HepG2 (cell line): ENCODE data around the gene DST. TPM values are rescaled to one million over a fixed set of nuclear protein-coding genes. Genes with fewer than 3 reads are reported as not detected.

ENCODE experiments used
- AHDC1 ChIP-seq: sonication (generic); formaldehyde crosslinking; IDR thresholded peaks from 2 replicates; pipeline ENCODE4 v1.5.1; 2020; ENCODE audit warnings: mild to moderate bottlenecking, missing genetic modification reagents, borderline replicate concordance
- AKAP8 ChIP-seq: sonication (generic); formaldehyde crosslinking; IDR thresholded peaks from 2 replicates; pipeline ENCODE4 v1.5.1; 2020; ENCODE audit warnings: mild to moderate bottlenecking, missing genetic modification reagents
- BORCS8-MEF2B ChIP-seq: sonication (generic); formaldehyde crosslinking; IDR thresholded peaks from 2 replicates; pipeline ENCODE4 v1.8.0; 2022; ENCODE audit warnings: mild to moderate bottlenecking, missing genetic modification reagents
- ESRRA ChIP-seq: sonication (generic); formaldehyde crosslinking; IDR thresholded peaks from 2 replicates; pipeline ENCODE4 v1.5.1; 2020; ENCODE audit warnings: mild to moderate bottlenecking, low read depth, missing genetic modification reagents
- GMEB1 ChIP-seq: sonication (generic); formaldehyde crosslinking; IDR thresholded peaks from 2 replicates; pipeline ENCODE4 v1.5.1; 2020; ENCODE audit warnings: missing genetic modification reagents, mild to moderate bottlenecking, borderline replicate concordance
- HMG20B ChIP-seq: conservative IDR thresholded peaks from 2 replicates; pipeline ENCODE4 v1.6.1; 2016; ENCODE audit warnings: missing genetic modification reagents, missing compliant biosample characterization
- HNRNPH1 ChIP-seq: fragments of 200-400 bp; formaldehyde crosslinking; optimal IDR thresholded peaks from 2 replicates; pipeline ENCODE3; 2017; ENCODE audit warnings: mild to moderate bottlenecking, low read depth, low read length
- KLF11 ChIP-seq: IDR thresholded peaks from 2 replicates; pipeline ENCODE4 v1.6.1; 2016; ENCODE audit warnings: missing compliant biosample characterization
- KLF16 ChIP-seq, 2 experiments: sonication (generic) in 1 of 2; formaldehyde crosslinking in 1 of 2; IDR thresholded peaks; 2 replicates each; pipeline versions ENCODE4 v1.6.1 to v1.8.0; 2016 to 2023; ENCODE audit warnings: missing genetic modification reagents in 2 of 2, missing compliant biosample characterization in 1 of 2
- MEIS2 ChIP-seq: sonication (generic); formaldehyde crosslinking; IDR thresholded peaks from 2 replicates; pipeline ENCODE4 v1.9.0; 2021; ENCODE audit warnings: mild to moderate bottlenecking, missing genetic modification reagents
- NBN ChIP-seq: fragments of 450-650 bp; conservative IDR thresholded peaks from 2 replicates; pipeline ENCODE4 v1.6.1; 2017
- YEATS2 ChIP-seq: sonication (generic); formaldehyde crosslinking; IDR thresholded peaks from 2 replicates; pipeline ENCODE4 v1.4.0; 2020; ENCODE audit warnings: missing genetic modification reagents, borderline replicate concordance
- ZFP82 ChIP-seq: sonication (generic); formaldehyde crosslinking; IDR thresholded peaks from 2 replicates; pipeline ENCODE4 v1.5.1; 2020; ENCODE audit warnings: mild to moderate bottlenecking, missing genetic modification reagents, borderline replicate concordance
- ZNF432 ChIP-seq: sonication (generic); formaldehyde crosslinking; IDR thresholded peaks from 2 replicates; pipeline ENCODE4 v1.5.0; 2020; ENCODE audit warnings: missing genetic modification reagents, mild to moderate bottlenecking, borderline replicate concordance
- ZNF562 ChIP-seq: sonication (generic); formaldehyde crosslinking; IDR thresholded peaks from 2 replicates; pipeline ENCODE4 v1.8.0; 2022; ENCODE audit warnings: missing genetic modification reagents, borderline replicate concordance
- ZNF570 ChIP-seq: sonication (generic); formaldehyde crosslinking; IDR thresholded peaks from 2 replicates; pipeline ENCODE4 v1.4.0; 2020; ENCODE audit warnings: mild to moderate bottlenecking, missing genetic modification reagents, borderline replicate concordance
- ZSCAN12 ChIP-seq: sonication (generic); formaldehyde crosslinking; IDR thresholded peaks from 2 replicates; pipeline ENCODE4 v1.9.0; 2021; ENCODE audit warnings: mild to moderate bottlenecking, missing genetic modification reagents
- ZSCAN5A ChIP-seq: sonication (generic); formaldehyde crosslinking; IDR thresholded peaks from 2 replicates; pipeline ENCODE4 v1.8.0; 2022; ENCODE audit warnings: mild to moderate bottlenecking, missing genetic modification reagents, borderline replicate concordance
- polyA plus RNA-seq, 8 experiments: library from polyadenylated mRNA; depleted of rRNA in 3 of 8; stranded (reverse) in 7 of 8; unstranded in 1 of 8; fragments of >200 nt; fragmentation: Illumina TruSeq in 4 of 8; extraction: Trizol in 4 of 8; gene quantifications; 2 replicates each; pipeline versions ENCODE4 v1.2.1 to v1.2.3, GENCODE V29; 2011 to 2016; ENCODE audit warnings: low read depth in 4 of 8, missing spikeins in 1 of 8, mixed read lengths in 1 of 8; ENCODE audit not compliant: insufficient read depth in 1 of 8
- total RNA-seq, 5 experiments: library from RNA; depleted of rRNA; stranded (reverse); fragments of >200 nt; fragmentation: Illumina TruSeq; extraction: Trizol; gene quantifications; 2 replicates each; pipeline ENCODE4 v1.2.3, GENCODE V29; 2016; ENCODE audit warnings: low read depth in 1 of 5

Gene DST
- total and polyA plus RNA-seq, 2 of the 13 experiments (the other 11 are each of a cell fraction or from before 2014, with no cell fraction given): 64.4 to 89.0 TPM

- TF ChIP-seq AHDC1 (CRISPR knock-in tag) (peak; percentile 89; the same call in 1 of the 2 replicates), ZFP82 (CRISPR knock-in tag) (peak; percentile 72; the same call in 1 of the 2 replicates), ZSCAN5A (CRISPR knock-in tag) (peak; percentile 97; the same call in 1 of the 2 replicates), MEIS2 (peak; percentile 81), ESRRA (CRISPR knock-in tag) (0 out of 2 replicates have a peak, but pooled peaks have one; percentile 47), HMG20B (no peak), KLF11 (CRISPR knock-in tag) (peak; percentile 50; the same call in 1 of the 2 replicates), ZSCAN12 (CRISPR knock-in tag) (no peak), ZNF562 (peak; percentile 48; the same call in 1 of the 2 replicates), ZNF432 (CRISPR knock-in tag) (no peak; the same call in 1 of the 2 replicates), GMEB1 (peak; percentile 75), KLF16 (CRISPR knock-in tag; IDR thresholded peaks at IDR 0.05) (peak in 1 of 2 experiments; percentile 94; a peak in 2 of 4 replicates), ZNF570 (CRISPR knock-in tag) (no peak; the same call in 1 of the 2 replicates), AKAP8 (CRISPR knock-in tag) (peak; percentile 61; the same call in 1 of the 2 replicates), YEATS2 (peak; percentile 60; the same call in 1 of the 2 replicates), NBN (no peak), BORCS8-MEF2B (CRISPR knock-in tag) (peak; percentile 98), HNRNPH1 (no peak)
Measured at GRCh38 chr6:56542364-56543331, 100.0 kb downstream of the DST start (continued).
